HepG2 (cell line): Measurements from ENCODE around the gene SNRPD3. TPM values are rescaled to one million over a fixed set of nuclear protein-coding genes. Genes with fewer than 3 reads are reported as not detected.

Experiments
- EZH2 ChIP-seq: conservative IDR thresholded peaks from 2 replicates; pipeline ENCODE4 v1.6.1; 2012; ENCODE audit warnings: mild to moderate bottlenecking, low read depth, low read length, moderate library complexity
- HMGXB3 ChIP-seq: sonication (generic); formaldehyde crosslinking; IDR thresholded peaks from 2 replicates; pipeline ENCODE4 v1.4.0; 2020; ENCODE audit warnings: missing genetic modification reagents, borderline replicate concordance
- HOXA7 ChIP-seq: sonication (generic); formaldehyde crosslinking; IDR thresholded peaks from 2 replicates; pipeline ENCODE4 v1.8.1; 2022; ENCODE audit warnings: mild to moderate bottlenecking, missing genetic modification reagents, moderate library complexity
- MTF1 ChIP-seq: sonication (generic); formaldehyde crosslinking; IDR thresholded peaks from 2 replicates; pipeline ENCODE4 v1.5.0; 2020; ENCODE audit warnings: missing genetic modification reagents
- NR2F6 ChIP-seq, 2 experiments: IDR thresholded peaks; 2 replicates each; pipeline ENCODE4 v1.6.1; 2016; ENCODE audit warnings: antibody characterized with exemption in 1 of 2, mild to moderate bottlenecking in 1 of 2
- RFX1 ChIP-seq: fragments of 450-650 bp; IDR thresholded peaks from 2 replicates; pipeline ENCODE4 v1.6.1; 2017
- TCF7 ChIP-seq: sonication (generic); IDR thresholded peaks from 2 replicates; pipeline ENCODE4 v1.6.1; 2016; ENCODE audit warnings: antibody characterized with exemption, low read depth
- TERF1 ChIP-seq: sonication (generic); formaldehyde crosslinking; IDR thresholded peaks from 2 replicates; pipeline ENCODE4 v1.8.0; 2022; ENCODE audit warnings: mild to moderate bottlenecking, missing genetic modification reagents, moderate library complexity
- ZNF17 ChIP-seq: sonication (generic); formaldehyde crosslinking; IDR thresholded peaks from 2 replicates; pipeline ENCODE4 v1.5.0; 2020; ENCODE audit warnings: mild to moderate bottlenecking, missing genetic modification reagents
- ZNF790 ChIP-seq: sonication (generic); formaldehyde crosslinking; IDR thresholded peaks from 2 replicates; pipeline ENCODE4 v1.8.0; 2022; ENCODE audit warnings: missing genetic modification reagents, mild to moderate bottlenecking, borderline replicate concordance
- ZNF878 ChIP-seq: sonication (generic); formaldehyde crosslinking; IDR thresholded peaks from 2 replicates; pipeline ENCODE4 v1.8.1; 2023; ENCODE audit warnings: mild to moderate bottlenecking, missing genetic modification reagents, moderate library complexity
- polyA plus RNA-seq, 8 experiments: library from polyadenylated mRNA; depleted of rRNA in 3 of 8; stranded (reverse) in 7 of 8; unstranded in 1 of 8; fragments of >200 nt; fragmentation: Illumina TruSeq in 4 of 8; extraction: Trizol in 4 of 8; gene quantifications; 2 replicates each; pipeline versions ENCODE4 v1.2.1 to v1.2.3, GENCODE V29; 2011 to 2016; ENCODE audit warnings: low read depth in 4 of 8, missing spikeins in 1 of 8, mixed read lengths in 1 of 8; ENCODE audit not compliant: insufficient read depth in 1 of 8
- total RNA-seq, 5 experiments: library from RNA; depleted of rRNA; stranded (reverse); fragments of >200 nt; fragmentation: Illumina TruSeq; extraction: Trizol; gene quantifications; 2 replicates each; pipeline ENCODE4 v1.2.3, GENCODE V29; 2016; ENCODE audit warnings: low read depth in 1 of 5
- TF ChIP-seq, protein P1 (sequence below): sonication (generic); formaldehyde crosslinking; IDR thresholded peaks from 2 replicates; pipeline ENCODE4 v1.9.0; 2021; ENCODE audit warnings: missing genetic modification reagents, borderline replicate concordance
- TF ChIP-seq, protein P2 (sequence below): sonication (generic); formaldehyde crosslinking; IDR thresholded peaks from one replicate; pipeline ENCODE4 v1.5.1; 2020; ENCODE audit warnings: mild to moderate bottlenecking, missing genetic modification reagents; ENCODE audit errors: not compliant biosample characterization

The SNRPD3 gene
- total and polyA plus RNA-seq, 2 of the 13 experiments (the other 11 are each of a cell fraction or from before 2014, with no cell fraction given) = 110 to 209 TPM

GRCh38 chr22:24601217-24602104 lies 45.7 kb downstream of the SNRPD3 start (continued):
- TF ChIP-seq HMGXB3 (CRISPR knock-in tag) (no peak), TERF1 (CRISPR knock-in tag) (no peak), EZH2 (no peak), MTF1 (no peak), RFX1 (no peak), TCF7 (no peak), ZNF790 (CRISPR knock-in tag) (no peak), ZNF878 (0 out of 2 replicates have a peak, but pooled peaks have one; percentile 44), HOXA7 (CRISPR knock-in tag) (no peak), ZNF17 (no peak), NR2F6 (IDR thresholded peaks at IDR 0.05) (peak; percentile 13; the same call in 1 of the 2 replicates), NR2F6 (CRISPR knock-in tag; IDR thresholded peaks at IDR 0.05) (peak; percentile 45)
- TF ChIP-seq, protein P1, sequence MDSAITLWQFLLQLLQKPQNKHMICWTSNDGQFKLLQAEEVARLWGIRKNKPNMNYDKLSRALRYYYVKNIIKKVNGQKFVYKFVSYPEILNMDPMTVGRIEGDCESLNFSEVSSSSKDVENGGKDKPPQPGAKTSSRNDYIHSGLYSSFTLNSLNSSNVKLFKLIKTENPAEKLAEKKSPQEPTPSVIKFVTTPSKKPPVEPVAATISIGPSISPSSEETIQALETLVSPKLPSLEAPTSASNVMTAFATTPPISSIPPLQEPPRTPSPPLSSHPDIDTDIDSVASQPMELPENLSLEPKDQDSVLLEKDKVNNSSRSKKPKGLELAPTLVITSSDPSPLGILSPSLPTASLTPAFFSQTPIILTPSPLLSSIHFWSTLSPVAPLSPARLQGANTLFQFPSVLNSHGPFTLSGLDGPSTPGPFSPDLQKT = no peak
- TF ChIP-seq, protein P2, sequence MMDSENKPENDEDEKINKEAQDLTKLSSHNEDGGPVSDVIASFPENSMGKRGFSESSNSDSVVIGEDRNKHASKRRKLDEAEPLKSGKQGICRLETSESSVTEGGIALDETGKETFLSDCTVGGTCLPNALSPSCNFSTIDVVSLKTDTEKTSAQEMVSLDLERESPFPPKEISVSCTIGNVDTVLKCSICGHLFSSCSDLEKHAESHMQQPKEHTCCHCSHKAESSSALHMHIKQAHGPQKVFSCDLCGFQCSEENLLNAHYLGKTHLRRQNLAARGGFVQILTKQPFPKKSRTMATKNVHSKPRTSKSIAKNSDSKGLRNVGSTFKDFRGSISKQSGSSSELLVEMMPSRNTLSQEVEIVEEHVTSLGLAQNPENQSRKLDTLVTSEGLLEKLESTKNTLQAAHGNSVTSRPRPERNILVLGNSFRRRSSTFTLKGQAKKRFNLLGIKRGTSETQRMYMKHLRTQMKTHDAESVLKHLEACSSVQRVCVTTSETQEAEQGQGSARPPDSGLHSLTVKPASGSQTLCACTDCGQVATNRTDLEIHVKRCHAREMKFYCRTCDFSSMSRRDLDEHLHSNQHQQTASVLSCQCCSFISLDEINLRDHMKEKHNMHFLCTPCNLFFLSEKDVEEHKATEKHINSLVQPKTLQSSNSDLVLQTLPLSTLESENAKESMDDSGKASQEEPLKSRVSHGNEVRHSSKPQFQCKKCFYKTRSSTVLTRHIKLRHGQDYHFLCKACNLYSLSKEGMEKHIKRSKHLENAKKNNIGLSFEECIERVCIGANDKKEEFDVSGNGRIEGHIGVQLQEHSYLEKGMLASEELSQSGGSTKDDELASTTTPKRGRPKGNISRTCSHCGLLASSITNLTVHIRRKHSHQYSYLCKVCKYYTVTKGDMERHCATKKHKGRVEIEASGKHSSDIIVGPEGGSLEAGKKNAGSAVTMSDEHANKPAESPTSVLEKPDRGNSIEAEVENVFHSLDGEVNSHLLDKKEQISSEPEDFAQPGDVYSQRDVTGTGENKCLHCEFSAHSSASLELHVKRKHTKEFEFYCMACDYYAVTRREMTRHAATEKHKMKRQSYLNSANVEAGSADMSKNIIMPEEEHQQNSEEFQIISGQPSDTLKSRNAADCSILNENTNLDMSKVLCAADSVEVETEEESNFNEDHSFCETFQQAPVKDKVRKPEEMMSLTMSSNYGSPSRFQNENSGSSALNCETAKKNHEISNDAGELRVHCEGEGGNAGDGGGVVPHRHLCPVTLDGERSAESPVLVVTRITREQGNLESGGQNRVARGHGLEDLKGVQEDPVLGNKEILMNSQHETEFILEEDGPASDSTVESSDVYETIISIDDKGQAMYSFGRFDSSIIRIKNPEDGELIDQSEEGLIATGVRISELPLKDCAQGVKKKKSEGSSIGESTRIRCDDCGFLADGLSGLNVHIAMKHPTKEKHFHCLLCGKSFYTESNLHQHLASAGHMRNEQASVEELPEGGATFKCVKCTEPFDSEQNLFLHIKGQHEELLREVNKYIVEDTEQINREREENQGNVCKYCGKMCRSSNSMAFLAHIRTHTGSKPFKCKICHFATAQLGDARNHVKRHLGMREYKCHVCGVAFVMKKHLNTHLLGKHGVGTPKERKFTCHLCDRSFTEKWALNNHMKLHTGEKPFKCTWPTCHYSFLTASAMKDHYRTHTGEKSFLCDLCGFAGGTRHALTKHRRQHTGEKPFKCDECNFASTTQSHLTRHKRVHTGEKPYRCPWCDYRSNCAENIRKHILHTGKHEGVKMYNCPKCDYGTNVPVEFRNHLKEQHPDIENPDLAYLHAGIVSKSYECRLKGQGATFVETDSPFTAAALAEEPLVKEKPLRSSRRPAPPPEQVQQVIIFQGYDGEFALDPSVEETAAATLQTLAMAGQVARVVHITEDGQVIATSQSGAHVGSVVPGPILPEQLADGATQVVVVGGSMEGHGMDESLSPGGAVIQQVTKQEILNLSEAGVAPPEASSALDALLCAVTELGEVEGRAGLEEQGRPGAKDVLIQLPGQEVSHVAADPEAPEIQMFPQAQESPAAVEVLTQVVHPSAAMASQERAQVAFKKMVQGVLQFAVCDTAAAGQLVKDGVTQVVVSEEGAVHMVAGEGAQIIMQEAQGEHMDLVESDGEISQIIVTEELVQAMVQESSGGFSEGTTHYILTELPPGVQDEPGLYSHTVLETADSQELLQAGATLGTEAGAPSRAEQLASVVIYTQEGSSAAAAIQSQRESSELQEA (CRISPR knock-in tag) = no peak
